ENCODE data around the gene TTC7B.

- TF ChIP-seq, protein P1, sequence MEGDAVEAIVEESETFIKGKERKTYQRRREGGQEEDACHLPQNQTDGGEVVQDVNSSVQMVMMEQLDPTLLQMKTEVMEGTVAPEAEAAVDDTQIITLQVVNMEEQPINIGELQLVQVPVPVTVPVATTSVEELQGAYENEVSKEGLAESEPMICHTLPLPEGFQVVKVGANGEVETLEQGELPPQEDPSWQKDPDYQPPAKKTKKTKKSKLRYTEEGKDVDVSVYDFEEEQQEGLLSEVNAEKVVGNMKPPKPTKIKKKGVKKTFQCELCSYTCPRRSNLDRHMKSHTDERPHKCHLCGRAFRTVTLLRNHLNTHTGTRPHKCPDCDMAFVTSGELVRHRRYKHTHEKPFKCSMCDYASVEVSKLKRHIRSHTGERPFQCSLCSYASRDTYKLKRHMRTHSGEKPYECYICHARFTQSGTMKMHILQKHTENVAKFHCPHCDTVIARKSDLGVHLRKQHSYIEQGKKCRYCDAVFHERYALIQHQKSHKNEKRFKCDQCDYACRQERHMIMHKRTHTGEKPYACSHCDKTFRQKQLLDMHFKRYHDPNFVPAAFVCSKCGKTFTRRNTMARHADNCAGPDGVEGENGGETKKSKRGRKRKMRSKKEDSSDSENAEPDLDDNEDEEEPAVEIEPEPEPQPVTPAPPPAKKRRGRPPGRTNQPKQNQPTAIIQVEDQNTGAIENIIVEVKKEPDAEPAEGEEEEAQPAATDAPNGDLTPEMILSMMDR (IDR thresholded peaks at IDR 0.05; ENCODE audit: insufficient read depth, low read length, poor library complexity, severe bottlenecking): no peak
- no peak for TF ChIP-seq EZH2phosphoT487 (conservative IDR thresholded peaks at IDR 0.05; ENCODE audit: low read length)
Observed at GRCh38 chr14:90620568-90621077, 195.6 kb downstream of the TTC7B start.

Measured in SU-DHL-6 (cell line).